K562 (cell line): Measurements from ENCODE around the gene TUBA1A.

Source experiments
- ARHGAP35 ChIP-seq: fragments of 450-650 bp; IDR thresholded peaks from 2 replicates; pipeline ENCODE4 v1.6.1; 2018; ENCODE audit not compliant: partially characterized antibody
- POLR2AphosphoS5 ChIP-seq: IDR thresholded peaks from 2 replicates; pipeline ENCODE4 v1.6.1; 2011; ENCODE audit warnings: mild to moderate bottlenecking, low read depth, low read length, moderate library complexity; ENCODE audit not compliant: control insufficient read depth, insufficient read depth
- SREBF1 ChIP-seq: fragments of 150-350 bp; IDR thresholded peaks from 2 replicates; pipeline ENCODE4 v1.6.1; 2014; ENCODE audit warnings: antibody characterized with exemption, low read depth, low read length, borderline replicate concordance

DNA sequence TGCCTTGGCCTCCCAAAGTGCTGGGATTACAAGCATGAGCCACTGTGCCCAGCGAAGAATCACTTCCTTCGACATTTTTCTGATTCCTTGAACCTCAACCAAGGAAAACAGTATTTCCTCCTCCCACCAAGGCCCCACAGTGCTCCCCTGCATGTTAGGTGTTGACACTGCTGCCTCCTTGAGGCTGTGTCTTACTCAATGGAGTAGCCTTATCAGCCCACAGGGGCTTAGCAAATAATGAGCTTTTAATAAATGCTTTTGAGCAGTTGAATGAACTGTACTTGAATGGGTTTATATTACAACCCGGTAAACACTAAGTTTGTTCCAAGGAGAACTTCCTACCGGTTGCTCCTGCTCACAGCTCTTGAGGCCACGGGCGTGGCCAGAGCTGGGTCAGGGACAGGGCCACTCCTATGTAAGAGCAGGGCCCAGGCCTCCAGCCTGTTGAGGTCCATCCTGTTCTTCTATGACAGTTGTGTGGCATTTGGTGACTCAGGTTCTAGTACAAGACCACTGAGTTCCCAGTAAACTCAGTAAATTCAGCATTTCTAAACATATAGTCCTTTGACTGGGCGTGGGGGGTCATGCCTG lies 36.8 kb upstream of the TUBA1A start:
- TF ChIP-seq ARHGAP35, result no peak
- no peak for TF ChIP-seq POLR2AphosphoS5
- TF ChIP-seq SREBF1, result no peak
